ENCODE data around the gene CCL1.

- TF ChIP-seq CTCF (IDR thresholded peaks at IDR 0.05) (no peak), POLR2A (IDR thresholded peaks at IDR 0.05) (no peak)
Observed at GRCh38 chr17:34367486-34368195, 4.6 kb upstream of the CCL1 start.
